DND-41 (cell line): ENCODE measurements around the gene GRAP2.

Experiments used
- CTCF ChIP-seq: IDR thresholded peaks from 2 replicates; pipeline ENCODE4 v1.5.1; 2012; ENCODE audit warnings: borderline replicate concordance, low read length, moderate library complexity, mild to moderate bottlenecking; ENCODE audit not compliant: poor library complexity, severe bottlenecking; ENCODE audit errors: extremely low read depth
- EZH2 ChIP-seq: IDR thresholded peaks from 3 replicates; pipeline ENCODE4 v1.6.1; 2012; ENCODE audit warnings: borderline replicate concordance, low read depth, mild to moderate bottlenecking, moderate library complexity, low read length, inconsistent platforms; ENCODE audit not compliant: severe bottlenecking

GRCh38 chr22:39960791-39961746, 60.2 kb downstream of the GRAP2 start:
- TF ChIP-seq CTCF (no peak), EZH2 (no peak)
